Testis (tissue), 3 donors: ENCODE data around the gene GAB2. TPM values are rescaled to one million over a fixed set of nuclear protein-coding genes. Genes with fewer than 3 reads are reported as not detected.

Source experiments
- DNase-seq: peaks from one replicate; pipeline ENCODE4 v3.0.0-alpha.2; 2019
- H3K27ac ChIP-seq, 2 donors: fragments of 200-600 bp; sonication (generic); one replicate each; pipeline ENCODE4 v1.5.1; 2019
- H3K27me3 ChIP-seq: fragments of 200-600 bp; sonication (generic); one replicate; pipeline ENCODE4 v1.5.1; 2019
- H3K36me3 ChIP-seq: fragments of 200-600 bp; sonication (generic); one replicate; pipeline ENCODE4 v1.5.1; 2017; ENCODE audit warnings: low read depth; ENCODE audit errors: missing control alignments
- H3K4me1 ChIP-seq: fragments of 200-600 bp; sonication (generic); one replicate; pipeline ENCODE4 v1.5.1; 2019
- H3K4me3 ChIP-seq, 2 donors: fragments of 200-600 bp; sonication (generic); one replicate each; pipeline ENCODE4 v1.5.1; 2017 to 2019
- H3K9me3 ChIP-seq: fragments of 200-600 bp; sonication (generic); one replicate; pipeline ENCODE4 v1.5.1; 2017
- POLR2A ChIP-seq: fragments of 450-650 bp; IDR thresholded peaks from one replicate; pipeline ENCODE4 v1.6.1; 2017; ENCODE audit warnings: antibody characterized with exemption, mild to moderate bottlenecking, moderate library complexity
- WGBS, 2 donors: methylation state at CpG; one replicate each; pipeline ENCODE4 v1.1.5; 2018; 5-methylcytosine and 5-hydroxymethylcytosine counted together
- intact Hi-C: fragments of 100-400 bp; cut with DNase I; formaldehyde crosslinking; loops from one replicate; pipeline ENCODE4 v1.15.1; 2023; ENCODE audit warnings: low total_unique reads
- polyA plus RNA-seq: library from polyadenylated mRNA; stranded (reverse); fragments of 350-450 nt; fragmentation: Illumina TruSeq; extraction: RNeasy Lipid Tissue Mini Kit (QIAGEN cat#74804); gene quantifications from one replicate; pipeline ENCODE4 v1.2.3, GENCODE V29; 2014; ENCODE audit warnings: low read depth, low replicate concordance; ENCODE audit not compliant: insufficient read depth
- total RNA-seq, 2 donors: library from RNA; depleted of rRNA; stranded (reverse); fragments of >200 nt; gene quantifications; one replicate each; pipeline ENCODE4 v1.2.3, GENCODE V29; 2016
- TF ChIP-seq, protein P1 (sequence below), 3 experiments: fragments of 450-650 bp in 2 of 3; fragments of 200-600 bp in 1 of 3; sonication (generic) in 1 of 3; IDR thresholded peaks; one replicate each; pipeline ENCODE4 v1.5.1; 2016 to 2019; ENCODE audit warnings: antibody characterized with exemption in 3 of 3, mild to moderate bottlenecking in 2 of 3, moderate library complexity in 1 of 3

The GAB2 gene
- total and polyA plus RNA-seq, 3 donors from 2014 or later = 9.2 to 14.3 (median 10.9) TPM

DNA sequence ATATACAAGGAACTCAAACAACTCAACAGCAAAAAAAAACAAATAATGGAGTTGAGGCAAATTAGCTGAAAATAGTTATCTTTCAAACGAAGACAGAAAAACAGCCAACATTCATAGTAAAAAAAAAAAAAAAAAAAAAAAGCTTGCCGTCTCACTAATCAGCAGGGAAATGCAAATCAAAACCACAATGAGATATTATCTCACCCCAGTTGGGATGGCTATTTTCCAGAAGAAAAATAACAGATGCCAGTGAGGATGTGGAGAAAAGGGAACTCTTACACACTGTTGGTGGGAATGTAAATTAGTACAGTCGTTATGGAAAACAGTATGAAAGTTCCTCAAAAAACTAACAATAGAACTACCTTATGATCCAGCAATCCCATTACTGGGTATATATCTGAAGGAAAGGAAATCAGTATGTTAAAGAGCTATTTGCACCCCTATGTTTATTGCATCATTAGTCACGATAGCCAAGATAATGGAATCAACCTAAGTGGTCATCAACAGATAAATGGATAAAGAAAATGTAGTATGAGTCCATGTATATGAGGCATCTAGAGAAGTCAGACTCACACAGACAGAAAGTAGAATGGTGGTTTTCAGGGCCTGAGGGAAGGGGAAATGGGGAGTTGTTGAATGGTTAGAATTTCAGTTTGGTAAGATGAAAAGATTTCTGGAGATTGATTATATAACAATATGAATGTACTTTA lies 172.9 kb downstream of the GAB2 start:
- H3K9me3 ChIP-seq = no peaks in the 10 kb centered on the region
- TF ChIP-seq, protein P1, sequence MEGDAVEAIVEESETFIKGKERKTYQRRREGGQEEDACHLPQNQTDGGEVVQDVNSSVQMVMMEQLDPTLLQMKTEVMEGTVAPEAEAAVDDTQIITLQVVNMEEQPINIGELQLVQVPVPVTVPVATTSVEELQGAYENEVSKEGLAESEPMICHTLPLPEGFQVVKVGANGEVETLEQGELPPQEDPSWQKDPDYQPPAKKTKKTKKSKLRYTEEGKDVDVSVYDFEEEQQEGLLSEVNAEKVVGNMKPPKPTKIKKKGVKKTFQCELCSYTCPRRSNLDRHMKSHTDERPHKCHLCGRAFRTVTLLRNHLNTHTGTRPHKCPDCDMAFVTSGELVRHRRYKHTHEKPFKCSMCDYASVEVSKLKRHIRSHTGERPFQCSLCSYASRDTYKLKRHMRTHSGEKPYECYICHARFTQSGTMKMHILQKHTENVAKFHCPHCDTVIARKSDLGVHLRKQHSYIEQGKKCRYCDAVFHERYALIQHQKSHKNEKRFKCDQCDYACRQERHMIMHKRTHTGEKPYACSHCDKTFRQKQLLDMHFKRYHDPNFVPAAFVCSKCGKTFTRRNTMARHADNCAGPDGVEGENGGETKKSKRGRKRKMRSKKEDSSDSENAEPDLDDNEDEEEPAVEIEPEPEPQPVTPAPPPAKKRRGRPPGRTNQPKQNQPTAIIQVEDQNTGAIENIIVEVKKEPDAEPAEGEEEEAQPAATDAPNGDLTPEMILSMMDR (IDR thresholded peaks at IDR 0.05) = no peak
- 64 to 70% methylated on average over 4 of the region's 4 CpGs for WGBS, 2 donors
- no peak for DNase-seq
- no peaks in the 10 kb centered on the region for H3K4me1 ChIP-seq
- H3K36me3 ChIP-seq = no peaks in the 10 kb centered on the region
- intact Hi-C loops = no loop called here
- H3K4me3 ChIP-seq = no peak overlapping the region
- no peaks in the 10 kb centered on the region for H3K27me3 ChIP-seq
- H3K27ac ChIP-seq = no peak overlapping the region

DNA sequence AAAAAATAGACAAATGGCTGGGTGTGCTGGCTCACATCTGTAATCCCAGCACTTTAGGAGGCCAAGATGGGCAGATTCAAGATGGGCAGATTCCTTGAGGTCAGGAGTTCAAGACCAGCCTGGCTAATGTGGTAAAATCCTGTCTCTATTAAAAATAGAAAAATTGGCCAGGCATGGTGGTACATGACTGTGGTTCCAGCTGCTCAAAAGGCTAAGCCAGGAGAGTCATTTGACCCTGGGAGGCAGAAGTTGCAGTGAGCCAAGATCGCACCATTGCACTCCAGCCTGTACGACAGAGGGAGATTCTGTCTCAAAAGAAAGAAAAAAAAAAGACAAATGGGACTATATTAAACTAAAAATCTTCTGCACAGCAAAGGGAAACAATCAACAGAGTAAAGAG lies 173.5 kb downstream of the GAB2 start:
- Histone ChIP-seq H3K36me3 (no peaks in the 10 kb centered on the region), H3K4me3 (no peak overlapping the region), H3K4me1 (no peaks in the 10 kb centered on the region), H3K9me3 (no peaks in the 10 kb centered on the region), H3K27me3 (no peaks in the 10 kb centered on the region), H3K27ac (no peak overlapping the region)
- intact Hi-C loops = no loop called here
- WGBS, 2 donors = 69 to 75% methylated on average over 2 of the region's 2 CpGs
- DNase-seq = no peak
- TF ChIP-seq, protein P1 (IDR thresholded peaks at IDR 0.05) = no peak
- no peak for TF ChIP-seq POLR2A

DNA sequence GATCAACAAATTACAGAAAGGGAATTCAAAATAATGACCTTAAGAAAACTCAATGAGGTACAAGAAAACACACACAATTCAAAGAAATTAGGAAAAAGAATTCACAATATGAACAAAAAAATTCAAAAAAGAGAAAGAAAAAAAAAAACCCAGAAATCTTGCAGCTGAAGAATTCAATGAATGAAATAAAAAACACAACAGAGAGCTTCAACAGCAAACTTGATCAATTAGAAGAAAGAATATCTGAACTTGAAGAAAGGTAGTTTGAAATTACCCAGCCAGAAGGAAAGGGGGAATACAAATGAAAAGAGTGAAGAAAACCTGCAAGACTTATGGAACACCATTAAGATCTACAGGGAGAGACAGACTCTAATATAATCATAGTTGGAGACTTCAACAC lies 176.1 kb downstream of the GAB2 start:
- intact Hi-C loops = no loop called here
- Histone ChIP-seq H3K9me3 (no peaks in the 10 kb centered on the region), H3K4me1 (no peaks in the 10 kb centered on the region), H3K27ac (no peak overlapping the region), H3K36me3 (no peaks in the 10 kb centered on the region), H3K27me3 (no peaks in the 10 kb centered on the region), H3K4me3 (no peak overlapping the region)
- no peak for DNase-seq
- TF ChIP-seq, protein P1 (IDR thresholded peaks at IDR 0.05) = no peak
- TF ChIP-seq POLR2A = no peak

DNA sequence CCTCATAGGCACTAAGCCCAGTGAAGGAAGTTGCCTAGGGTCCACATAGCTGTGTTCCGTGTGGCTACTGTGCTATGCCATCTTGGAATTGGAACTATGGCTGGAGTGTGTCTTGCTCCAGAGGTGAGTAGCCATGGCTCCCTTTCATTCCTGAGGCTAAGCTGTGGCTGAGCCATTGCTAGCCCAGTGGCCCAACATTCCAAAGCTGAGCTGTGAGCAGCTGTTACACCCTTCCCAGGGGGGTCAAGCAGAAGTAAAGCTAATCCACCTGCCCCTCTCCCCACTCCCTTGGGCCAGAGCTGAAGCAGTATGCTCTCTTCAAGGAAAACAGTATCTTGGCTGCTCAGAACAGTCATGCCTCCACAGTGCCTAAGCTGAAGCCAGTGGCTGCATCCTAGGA lies 177.8 kb downstream of the GAB2 start:
- Histone ChIP-seq H3K9me3 (no peaks in the 10 kb centered on the region), H3K27ac (no peak overlapping the region), H3K4me1 (no peaks in the 10 kb centered on the region), H3K4me3 (no peak overlapping the region), H3K27me3 (no peaks in the 10 kb centered on the region), H3K36me3 (no peaks in the 10 kb centered on the region)
- intact Hi-C loops = no loop called here
- 100% methylated on average over 1 of the region's 1 CpG; no CpG with 5 or more reads in 1 of the 2 donors for WGBS, 2 donors
- DNase-seq = no peak
- TF ChIP-seq POLR2A = no peak
- TF ChIP-seq, protein P1 (IDR thresholded peaks at IDR 0.05) = no peak
